22Rv1 (cell line): ENCODE data around the gene TYR.

ENCODE experiments used
- H3K27ac ChIP-seq: fragments of 450-650 bp; 2 replicates; pipeline ENCODE4 v1.5.1; 2017
- CTCF ChIP-seq: fragments of 450-650 bp; IDR thresholded peaks from 2 replicates; pipeline ENCODE4 v1.5.1; 2017; ENCODE audit warnings: mild to moderate bottlenecking
- ZFX ChIP-seq: fragments of 450-650 bp; IDR thresholded peaks from 2 replicates; pipeline ENCODE4 v1.6.1; 2017; ENCODE audit warnings: antibody characterized with exemption, borderline replicate concordance

TYR gene

GRCh38 chr11:89177691-89178231, at the start of gene TYR:
TSS of gene TYR (plus strand) at chr11:89177875. CDS start at chr11:89177954, 79 bp downstream.
- H3K27ac ChIP-seq: no peak within 1 kb of the TSS
- TF ChIP-seq CTCF (no peak), ZFX (no peak)

GRCh38 chr11:89136606-89137005, 41.1 kb upstream of the TYR start:
- no peak overlapping the region for H3K27ac ChIP-seq
- no peak for TF ChIP-seq ZFX
- TF ChIP-seq CTCF: no peak

- TF ChIP-seq CTCF: no peak
- no peak for TF ChIP-seq ZFX
- no peak overlapping the region for H3K27ac ChIP-seq
Observed at GRCh38 chr11:89147229-89147628, 30.4 kb upstream of the TYR start.

GRCh38 chr11:89159974-89160373, 17.7 kb upstream of the TYR start:
- TF ChIP-seq CTCF (no peak), ZFX (no peak)
- no peak overlapping the region for H3K27ac ChIP-seq

GRCh38 chr11:89161949-89162348, 15.7 kb upstream of the TYR start:
- no peak overlapping the region for H3K27ac ChIP-seq
- TF ChIP-seq CTCF (no peak), ZFX (no peak)

- no peak for TF ChIP-seq ZFX
- TF ChIP-seq CTCF: no peak
- no peak overlapping the region for H3K27ac ChIP-seq
Observed at GRCh38 chr11:89163686-89164085, 14.0 kb upstream of the TYR start.

GRCh38 chr11:89168396-89168795, 9.3 kb upstream of the TYR start:
- no peak overlapping the region for H3K27ac ChIP-seq
- no peak for TF ChIP-seq CTCF
- TF ChIP-seq ZFX: no peak
